K562 (cell line): Measurements from ENCODE around the gene YIPF2. TPM values are rescaled to one million over a fixed set of nuclear protein-coding genes. Genes with fewer than 3 reads are reported as not detected.

Source experiments
- ARID4B ChIP-seq: sonication (generic); formaldehyde crosslinking; IDR thresholded peaks from 2 replicates; pipeline ENCODE4 v1.8.0; 2022; ENCODE audit warnings: mild to moderate bottlenecking, missing genetic modification reagents
- DACH1 ChIP-seq: fragments of 450-650 bp; IDR thresholded peaks from 2 replicates; pipeline ENCODE4 v1.6.1; 2018; ENCODE audit not compliant: partially characterized antibody
- KDM2B ChIP-seq: fragments of 250-450 bp; sonication (Bioruptor Pico); IDR thresholded peaks from 2 replicates; pipeline ENCODE4 v1.8.0; 2021; ENCODE audit warnings: mild to moderate bottlenecking, moderate library complexity
- KDM5B ChIP-seq: fragments of 200-600 bp; sonication (generic); IDR thresholded peaks from 2 replicates; pipeline ENCODE4 v1.6.1; 2012; ENCODE audit warnings: low read depth, mild to moderate bottlenecking, moderate library complexity, low read length, control low read depth, inconsistent platforms; ENCODE audit not compliant: insufficient replicate concordance
- KLF10 ChIP-seq: fragments of 250-450 bp; sonication (Bioruptor Pico); IDR thresholded peaks from 2 replicates; pipeline ENCODE4 v1.6.1; 2021; ENCODE audit warnings: matching md5 sums
- MYC ChIP-seq, 2 experiments: fragments of 250-450 bp in 1 of 2; sonication (Bioruptor Pico) in 1 of 2; IDR thresholded peaks; 2 replicates each; pipeline versions ENCODE4 v1.5.1 to v1.6.1; 2012 to 2021; ENCODE audit warnings: low read depth in 2 of 2, borderline replicate concordance in 1 of 2, improper control_type of control experiment in 1 of 2, low read length in 1 of 2, mild to moderate bottlenecking in 1 of 2, moderate library complexity in 1 of 2
- PYGO2 ChIP-seq: fragments of 450-650 bp; IDR thresholded peaks from 2 replicates; pipeline ENCODE4 v1.6.1; 2016; ENCODE audit warnings: mild to moderate bottlenecking, missing genetic modification characterization, moderate library complexity, missing compliant biosample characterization
- RAD51 ChIP-seq: fragments of 450-650 bp; IDR thresholded peaks from 2 replicates; pipeline ENCODE4 v1.7.1; 2016; ENCODE audit warnings: low read depth, mild to moderate bottlenecking, borderline replicate concordance
- SIN3A ChIP-seq, 2 experiments: fragments of 150-350 bp in 1 of 2; IDR thresholded peaks; 2 replicates each; pipeline ENCODE4 v1.6.1; 2011 to 2016; ENCODE audit warnings: borderline replicate concordance in 2 of 2, low read depth in 2 of 2, low read length in 2 of 2, mild to moderate bottlenecking in 2 of 2, moderate library complexity in 2 of 2; ENCODE audit not compliant: control insufficient read depth in 1 of 2
- TGIF2 ChIP-seq: sonication (generic); formaldehyde crosslinking; IDR thresholded peaks from 2 replicates; pipeline ENCODE4 v1.8.1; 2022; ENCODE audit warnings: mild to moderate bottlenecking, missing genetic modification reagents, moderate library complexity
- USF1 ChIP-seq: sonication (generic); formaldehyde crosslinking; IDR thresholded peaks from 2 replicates; pipeline ENCODE4 v1.9.0; 2022; ENCODE audit warnings: mild to moderate bottlenecking, missing genetic modification reagents
- USF2 ChIP-seq: sonication (generic); formaldehyde crosslinking; IDR thresholded peaks from 2 replicates; pipeline ENCODE4 v1.5.0; 2020; ENCODE audit warnings: missing genetic modification reagents
- ZBTB11 ChIP-seq, 3 experiments: fragments of 200-800 bp in 1 of 3; fragments of 250-450 bp in 1 of 3; fragments of 450-650 bp in 1 of 3; sonication (Bioruptor Pico) in 1 of 3; sonication (Bioruptor generic) in 1 of 3; formaldehyde crosslinking in 1 of 3; IDR thresholded peaks; 2 replicates each; pipeline versions ENCODE4 v1.6.1 to v1.8.0; 2016 to 2022; ENCODE audit warnings: mild to moderate bottlenecking in 2 of 3, missing genetic modification characterization in 2 of 3, missing compliant biosample characterization in 1 of 3, moderate library complexity in 1 of 3
- ZNF175 ChIP-seq: fragments of 200-800 bp; sonication (Bioruptor generic); IDR thresholded peaks from 2 replicates; pipeline ENCODE4 v1.6.1; 2016; ENCODE audit warnings: low read depth, mild to moderate bottlenecking, missing genetic modification characterization, missing compliant biosample characterization
- ZNF232 ChIP-seq: sonication (generic); formaldehyde crosslinking; IDR thresholded peaks from 2 replicates; pipeline ENCODE4 v1.8.0; 2022; ENCODE audit warnings: mild to moderate bottlenecking, missing genetic modification reagents
- polyA plus RNA-seq, 8 experiments: library from polyadenylated mRNA; depleted of rRNA in 4 of 8; stranded (reverse) in 5 of 8; unstranded in 3 of 8; fragments of >200 nt; fragmentation: Nextera tagmentation in 2 of 8; fragmentation: Illumina TruSeq in 1 of 8; extraction: Ambion mirVana in 2 of 8; extraction: Trizol in 1 of 8; gene quantifications; 2 replicates each; pipeline versions ENCODE4 v1.2.1 to v1.2.3, GENCODE V29; 2011 to 2014; ENCODE audit warnings: inconsistent platforms in 1 of 8, missing spikeins in 1 of 8
- total RNA-seq, 7 experiments: library from RNA; depleted of rRNA in 6 of 7; stranded (reverse); fragments of >200 nt in 6 of 7; fragmentation: Illumina TruSeq in 2 of 7; extraction: Trizol in 2 of 7; gene quantifications; 2 replicates each; pipeline versions ENCODE4 v1.2.1 to v1.2.3, GENCODE V29; 2011 to 2021; ENCODE audit warnings: low replicate concordance in 1 of 7

YIPF2 gene
- total and polyA plus RNA-seq, 9 of the 15 experiments (the other 6 are each of a cell fraction or from before 2014, with no cell fraction given) = 1.3 to 65.2 (median 31.6) TPM

GRCh38 chr19:10927730-10928562 lies 493 bp downstream of the YIPF2 start (continued):
- peak; percentile 61 for TF ChIP-seq USF2 (CRISPR knock-in tag)
- TF ChIP-seq ZNF232 = no peak
- TF ChIP-seq USF1 (CRISPR knock-in tag) = peak; percentile 83
- no peak for TF ChIP-seq PYGO2
- no peak for TF ChIP-seq TGIF2
- TF ChIP-seq KLF10 (CRISPR knock-in tag) = no peak
- peak; percentile 28; the same call in 1 of the 2 replicates for TF ChIP-seq ARID4B (CRISPR knock-in tag)
- TF ChIP-seq MYC (IDR thresholded peaks at IDR 0.05; ENCODE audit: low read depth, low read length) = peak; percentile 39; the same call in 1 of the 2 replicates
- no peak for TF ChIP-seq MYC (CRISPR knock-in tag; IDR thresholded peaks at IDR 0.05; ENCODE audit: borderline replicate concordance, low read depth)
- TF ChIP-seq KDM5B = peak; percentile 14
- TF ChIP-seq DACH1 = peak; percentile 17
- peak; percentile 66 for TF ChIP-seq RAD51
- 0 out of 2 replicates have a peak, but pooled peaks have one; percentile 16 for TF ChIP-seq ZNF175 (CRISPR knock-in tag)
- TF ChIP-seq SIN3A (IDR thresholded peaks at IDR 0.05; ENCODE audit: borderline replicate concordance in 2 of 2, control insufficient read depth in 1 of 2, low read depth in 2 of 2, low read length in 2 of 2) = peak in 1 of 2 experiments; percentile 44; a peak in 1 of 4 replicates
- no peak for TF ChIP-seq KDM2B (CRISPR knock-in tag)
- TF ChIP-seq ZBTB11 (CRISPR knock-in tag; IDR thresholded peaks at IDR 0.05) = 0 out of 6 replicates have a peak, but pooled peaks of 1 of the 3 experiments have one; percentile 88
